Omental fat pad (tissue), 4 donors: ENCODE measurements around the gene GBGT1. TPM values are rescaled to one million over a fixed set of nuclear protein-coding genes. Genes with fewer than 3 reads are reported as not detected.

Experiments
- ATAC-seq: fragments of 150-250 bp; one replicate; pipeline ENCODE4 v1.9.1; 2016; ENCODE audit warnings: mild to moderate bottlenecking, moderate library complexity; ENCODE audit not compliant: low FRiP score
- DNase-seq: peaks from one replicate; pipeline ENCODE4 v3.0.0-alpha.2; 2019; ENCODE audit warnings: low spot score
- total RNA-seq, 4 donors: library from RNA; depleted of rRNA; stranded (reverse); fragments of >200 nt; gene quantifications; one replicate each; pipeline ENCODE4 v1.1.0, GENCODE V29; 2016
- TF ChIP-seq, protein P1 (sequence below), 3 donors: fragments of 450-650 bp; IDR thresholded peaks; one replicate each; pipeline ENCODE4 v1.5.1; 2016 to 2017; ENCODE audit warnings: antibody characterized with exemption in 3 of 3, mild to moderate bottlenecking in 3 of 3, moderate library complexity in 2 of 3

The GBGT1 gene
- total RNA-seq, 4 donors from 2014 or later = 23.4 to 29.1 (median 26.9) TPM

GRCh38 chr9:133106511-133107244 is 57.0 kb downstream of the GBGT1 start:
- TF ChIP-seq, protein P1, sequence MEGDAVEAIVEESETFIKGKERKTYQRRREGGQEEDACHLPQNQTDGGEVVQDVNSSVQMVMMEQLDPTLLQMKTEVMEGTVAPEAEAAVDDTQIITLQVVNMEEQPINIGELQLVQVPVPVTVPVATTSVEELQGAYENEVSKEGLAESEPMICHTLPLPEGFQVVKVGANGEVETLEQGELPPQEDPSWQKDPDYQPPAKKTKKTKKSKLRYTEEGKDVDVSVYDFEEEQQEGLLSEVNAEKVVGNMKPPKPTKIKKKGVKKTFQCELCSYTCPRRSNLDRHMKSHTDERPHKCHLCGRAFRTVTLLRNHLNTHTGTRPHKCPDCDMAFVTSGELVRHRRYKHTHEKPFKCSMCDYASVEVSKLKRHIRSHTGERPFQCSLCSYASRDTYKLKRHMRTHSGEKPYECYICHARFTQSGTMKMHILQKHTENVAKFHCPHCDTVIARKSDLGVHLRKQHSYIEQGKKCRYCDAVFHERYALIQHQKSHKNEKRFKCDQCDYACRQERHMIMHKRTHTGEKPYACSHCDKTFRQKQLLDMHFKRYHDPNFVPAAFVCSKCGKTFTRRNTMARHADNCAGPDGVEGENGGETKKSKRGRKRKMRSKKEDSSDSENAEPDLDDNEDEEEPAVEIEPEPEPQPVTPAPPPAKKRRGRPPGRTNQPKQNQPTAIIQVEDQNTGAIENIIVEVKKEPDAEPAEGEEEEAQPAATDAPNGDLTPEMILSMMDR (IDR thresholded peaks at IDR 0.05) = no peak
- ATAC-seq = no peak
- no peak for DNase-seq

GRCh38 chr9:133105461-133105770 is 58.3 kb downstream of the GBGT1 start:
- TF ChIP-seq, protein P1 (IDR thresholded peaks at IDR 0.05) = no peak
- no peak for DNase-seq
- no peak for ATAC-seq

DNA sequence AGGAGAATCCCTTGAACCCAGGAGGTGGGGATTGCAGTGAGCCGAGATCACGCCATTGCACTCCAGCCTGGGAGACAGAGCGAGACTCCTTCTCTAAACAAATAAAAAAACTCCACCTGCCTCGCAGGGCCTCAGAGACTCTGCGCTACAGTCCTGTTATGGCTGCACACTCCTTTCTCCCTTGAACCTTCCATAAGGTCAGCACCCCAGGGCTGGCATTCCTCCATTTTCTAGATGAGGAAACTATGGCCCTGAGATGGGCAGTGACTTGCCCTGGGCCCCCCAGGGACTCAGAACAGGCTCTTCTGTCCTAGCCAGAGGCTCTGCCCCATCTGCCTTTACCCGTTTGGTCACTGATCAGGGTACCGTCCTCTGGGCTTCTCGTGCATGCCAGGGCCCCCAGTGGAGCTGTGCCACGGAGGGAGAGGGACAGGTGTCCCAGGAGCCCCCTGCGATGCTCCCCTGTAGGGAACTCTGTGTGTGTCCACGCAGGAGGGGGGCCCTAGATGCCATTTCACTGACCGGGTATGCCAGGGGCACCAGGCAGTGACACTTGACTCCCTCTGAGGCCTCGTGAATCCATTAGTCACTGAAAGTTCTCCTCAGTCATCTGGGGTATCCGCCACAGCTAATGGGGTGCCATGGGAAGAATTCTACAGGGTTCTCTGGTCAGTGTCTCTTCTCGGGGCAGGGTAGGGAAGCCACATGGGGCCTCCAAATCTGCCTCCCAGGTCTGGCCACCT is 58.8 kb downstream of the GBGT1 start:
- TF ChIP-seq, protein P1 (IDR thresholded peaks at IDR 0.05) = no peak
- DNase-seq = no peak
- no peak for ATAC-seq

DNA sequence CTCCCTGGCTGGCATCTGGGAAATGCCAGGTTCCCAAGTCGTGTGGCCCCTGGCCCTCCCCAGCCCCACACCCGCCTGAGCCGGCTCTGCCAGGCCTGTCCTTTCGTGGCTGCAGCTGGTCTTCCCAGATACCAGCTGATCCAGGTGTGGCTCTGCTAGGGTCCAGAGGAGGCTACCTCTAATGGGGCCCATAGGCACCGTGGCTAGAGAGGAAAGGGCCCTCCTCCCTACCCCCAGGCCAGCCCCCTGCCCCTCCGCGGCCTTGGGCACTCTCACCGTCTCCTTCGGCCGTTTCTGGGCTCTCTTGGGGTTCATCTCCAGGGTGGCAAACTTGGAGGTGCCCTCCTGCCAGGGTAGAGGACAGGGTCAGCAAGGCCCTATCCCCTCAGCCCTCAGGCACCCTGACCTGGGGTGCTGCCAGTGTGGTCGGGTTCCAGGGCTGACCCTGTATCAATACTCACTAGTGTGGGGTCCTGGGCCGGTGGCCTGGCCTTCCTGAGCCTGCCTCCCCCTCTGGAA is 59.7 kb downstream of the GBGT1 start:
- ATAC-seq = no peak

GRCh38 chr9:133103183-133103986 is 60.3 kb downstream of the GBGT1 start:
- DNase-seq (peak; percentile 79), ATAC-seq (peak; percentile 26)
- TF ChIP-seq, protein P1 (IDR thresholded peaks at IDR 0.05) = peak in 2 of 3 donors; percentile 87 to 96

More for the DNA sequence above, 59.7 kb downstream of the GBGT1 start:
- no peak for DNase-seq
- TF ChIP-seq, protein P1 (IDR thresholded peaks at IDR 0.05) = no peak

Other genes with a start within 250 kb of the GBGT1 start
- gene TSC1, start 219.3 kb downstream of the GBGT1 start, total RNA-seq = 10 to 100 TPM; 40.7 to 68.4 (median 46.5) TPM
- not detected for gene GFI1B, start 185.2 kb downstream of the GBGT1 start, total RNA-seq
- gene GTF3C5, start 132.9 kb downstream of the GBGT1 start, total RNA-seq = 10 to 100 TPM; 32.6 to 54.2 (median 39.0) TPM
- under 1 TPM; 0.28 to 0.56 (median 0.34) TPM for gene CEL, start 101.9 kb downstream of the GBGT1 start, total RNA-seq
- 100 to 1,000 TPM in 1 of 4 donors, 10 to 100 TPM in 3; 33.9 to 177 (median 68.9) TPM for gene RALGDS, start 42.7 kb downstream of the GBGT1 start, total RNA-seq
- not detected for gene OBP2B, start 45.3 kb upstream of the GBGT1 start, total RNA-seq
- 1 to 10 TPM; 1.8 to 7.3 (median 4.0) TPM for gene ABO, start 111.3 kb upstream of the GBGT1 start, total RNA-seq
- gene SURF6, start 172.3 kb upstream of the GBGT1 start, total RNA-seq = 10 to 100 TPM; 10.5 to 47.8 (median 14.5) TPM
- gene MED22, start 184.2 kb upstream of the GBGT1 start, total RNA-seq = 10 to 100 TPM; 20.0 to 29.1 (median 24.5) TPM
- gene RPL7A, start 184.3 kb upstream of the GBGT1 start, total RNA-seq = 1,000 to 10,000 TPM; 1,813 to 2,244 (median 1,961) TPM
- gene SURF1, start 192.6 kb upstream of the GBGT1 start, total RNA-seq = 10 to 100 TPM; 30.3 to 47.1 (median 41.1) TPM
- 10 to 100 TPM in 3 of 4 donors, 1 to 10 TPM in 1; 8.4 to 25.5 (median 13.4) TPM for gene SURF2, start 192.6 kb upstream of the GBGT1 start, total RNA-seq
- gene SURF4, start 212.1 kb upstream of the GBGT1 start, total RNA-seq = 100 to 1,000 TPM; 141 to 266 (median 230) TPM
- not detected for gene STKLD1, start 212.5 kb upstream of the GBGT1 start, total RNA-seq